ENCODE measurements around the gene AHCYL2.
A peak's percentile ranks its signal among the peaks of the same experiment; 100 is the strongest.

The AHCYL2 gene

GRCh38 chr7:129224251-129225205 is at the start of gene AHCYL2:
AHCYL2 (plus strand) TSS chr7:129225030.
- H3K4me3 Mint-ChIP-seq: peak within 1 kb of the TSS; percentile 95
- H3K27me3 Mint-ChIP-seq (ENCODE audit: low read depth): no peaks in the 10 kb centered on the region
- peak within 1 kb of the TSS; percentile 96 for H3K27ac Mint-ChIP-seq
- peak; percentile 94 for DNase-seq (ENCODE audit: low spot score)
- no peaks in the 10 kb centered on the region for H3K36me3 Mint-ChIP-seq (ENCODE audit: low read depth)
- no peaks in the 10 kb centered on the region for H3K9me3 Mint-ChIP-seq
- H3K4me1 Mint-ChIP-seq (ENCODE audit: low read depth): peaks cover 29% of the 10 kb centered on the region

GRCh38 chr7:129176916-129177710 is 47.7 kb upstream of the AHCYL2 start:
- DNase-seq (ENCODE audit: low spot score): no peak
- Mint-ChIP-seq H3K36me3 (ENCODE audit: low read depth) (no peaks in the 10 kb centered on the region), H3K4me1 (ENCODE audit: low read depth) (no peaks in the 10 kb centered on the region), H3K27ac (no peak overlapping the region), H3K27me3 (ENCODE audit: low read depth) (peaks cover 30% of the 10 kb centered on the region), H3K4me3 (no peak overlapping the region), H3K9me3 (no peaks in the 10 kb centered on the region)

- Mint-ChIP-seq H3K9me3 (no peaks in the 10 kb centered on the region), H3K4me1 (ENCODE audit: low read depth) (peaks cover 4% of the 10 kb centered on the region), H3K4me3 (no peak overlapping the region), H3K36me3 (ENCODE audit: low read depth) (no peaks in the 10 kb centered on the region), H3K27ac (no peak overlapping the region), H3K27me3 (ENCODE audit: low read depth) (peaks cover 50% of the 10 kb centered on the region)
- DNase-seq (ENCODE audit: low spot score): no peak
Observed at GRCh38 chr7:129184981-129185670, 39.7 kb upstream of the AHCYL2 start.

GRCh38 chr7:129186749-129187260 is 38.0 kb upstream of the AHCYL2 start:
- peaks cover 59% of the 10 kb centered on the region for H3K27me3 Mint-ChIP-seq (ENCODE audit: low read depth)
- no peak for DNase-seq (ENCODE audit: low spot score)
- H3K4me1 Mint-ChIP-seq (ENCODE audit: low read depth): peaks cover 4% of the 10 kb centered on the region
- no peak overlapping the region for H3K4me3 Mint-ChIP-seq
- no peaks in the 10 kb centered on the region for H3K36me3 Mint-ChIP-seq (ENCODE audit: low read depth)
- H3K27ac Mint-ChIP-seq: no peak overlapping the region
- no peaks in the 10 kb centered on the region for H3K9me3 Mint-ChIP-seq

GRCh38 chr7:129187681-129188371 is 37.0 kb upstream of the AHCYL2 start:
- H3K4me1 Mint-ChIP-seq (ENCODE audit: low read depth): peaks cover 4% of the 10 kb centered on the region
- no peaks in the 10 kb centered on the region for H3K9me3 Mint-ChIP-seq
- H3K27ac Mint-ChIP-seq: no peak overlapping the region
- H3K27me3 Mint-ChIP-seq (ENCODE audit: low read depth): peaks cover 67% of the 10 kb centered on the region
- peak overlapping the region; percentile 56 for H3K4me3 Mint-ChIP-seq
- no peaks in the 10 kb centered on the region for H3K36me3 Mint-ChIP-seq (ENCODE audit: low read depth)
- no peak for DNase-seq (ENCODE audit: low spot score)

GRCh38 chr7:129188372-129188891 is 36.4 kb upstream of the AHCYL2 start, which contains the start of gene SMO:
SMO (plus strand) TSS chr7:129188633; CDS start chr7:129189152, 519 bp downstream.
- Mint-ChIP-seq H3K27me3 (ENCODE audit: low read depth) (peaks cover 72% of the 10 kb centered on the region), H3K36me3 (ENCODE audit: low read depth) (no peaks in the 10 kb centered on the region), H3K27ac (no peak within 1 kb of the TSS), H3K9me3 (no peaks in the 10 kb centered on the region), H3K4me1 (ENCODE audit: low read depth) (peaks cover 4% of the 10 kb centered on the region), H3K4me3 (peak within 1 kb of the TSS; percentile 57)
- no peak for DNase-seq (ENCODE audit: low spot score)

GRCh38 chr7:129188892-129189660 is 35.8 kb upstream of the AHCYL2 start:
- H3K27me3 Mint-ChIP-seq (ENCODE audit: low read depth): peaks cover 73% of the 10 kb centered on the region
- peak overlapping the region; percentile 57 for H3K4me3 Mint-ChIP-seq
- no peaks in the 10 kb centered on the region for H3K36me3 Mint-ChIP-seq (ENCODE audit: low read depth)
- no peak for DNase-seq (ENCODE audit: low spot score)
- no peak overlapping the region for H3K27ac Mint-ChIP-seq
- peaks cover 4% of the 10 kb centered on the region for H3K4me1 Mint-ChIP-seq (ENCODE audit: low read depth)
- no peaks in the 10 kb centered on the region for H3K9me3 Mint-ChIP-seq

- Mint-ChIP-seq H3K4me3 (peak overlapping the region; percentile 57), H3K27me3 (ENCODE audit: low read depth) (peaks cover 70% of the 10 kb centered on the region), H3K27ac (no peak overlapping the region), H3K9me3 (no peaks in the 10 kb centered on the region), H3K36me3 (ENCODE audit: low read depth) (no peaks in the 10 kb centered on the region), H3K4me1 (ENCODE audit: low read depth) (peaks cover 4% of the 10 kb centered on the region)
- no peak for DNase-seq (ENCODE audit: low spot score)
Observed at GRCh38 chr7:129189661-129190310, 35.0 kb upstream of the AHCYL2 start.

- H3K9me3 Mint-ChIP-seq: no peaks in the 10 kb centered on the region
- peaks cover 58% of the 10 kb centered on the region for H3K27me3 Mint-ChIP-seq (ENCODE audit: low read depth)
- no peak overlapping the region for H3K4me3 Mint-ChIP-seq
- H3K36me3 Mint-ChIP-seq (ENCODE audit: low read depth): no peaks in the 10 kb centered on the region
- H3K4me1 Mint-ChIP-seq (ENCODE audit: low read depth): peaks cover 4% of the 10 kb centered on the region
- DNase-seq (ENCODE audit: low spot score): no peak
- no peak overlapping the region for H3K27ac Mint-ChIP-seq
Observed at GRCh38 chr7:129191272-129191671, 33.6 kb upstream of the AHCYL2 start.

GRCh38 chr7:129193892-129194291 is 30.9 kb upstream of the AHCYL2 start:
- peaks cover 4% of the 10 kb centered on the region for H3K4me1 Mint-ChIP-seq (ENCODE audit: low read depth)
- H3K4me3 Mint-ChIP-seq: no peak overlapping the region
- no peak for DNase-seq (ENCODE audit: low spot score)
- H3K27ac Mint-ChIP-seq: no peak overlapping the region
- H3K27me3 Mint-ChIP-seq (ENCODE audit: low read depth): peaks cover 45% of the 10 kb centered on the region
- H3K9me3 Mint-ChIP-seq: no peaks in the 10 kb centered on the region
- no peaks in the 10 kb centered on the region for H3K36me3 Mint-ChIP-seq (ENCODE audit: low read depth)

GRCh38 chr7:129197771-129198170 is 27.1 kb upstream of the AHCYL2 start:
- H3K4me3 Mint-ChIP-seq: no peak overlapping the region
- H3K9me3 Mint-ChIP-seq: no peaks in the 10 kb centered on the region
- H3K27me3 Mint-ChIP-seq (ENCODE audit: low read depth): peaks cover 12% of the 10 kb centered on the region
- H3K27ac Mint-ChIP-seq: no peak overlapping the region
- H3K4me1 Mint-ChIP-seq (ENCODE audit: low read depth): no peaks in the 10 kb centered on the region
- H3K36me3 Mint-ChIP-seq (ENCODE audit: low read depth): no peaks in the 10 kb centered on the region
- no peak for DNase-seq (ENCODE audit: low spot score)

GRCh38 chr7:129199406-129199805 is 25.4 kb upstream of the AHCYL2 start:
- Mint-ChIP-seq H3K27me3 (ENCODE audit: low read depth) (peaks cover 6% of the 10 kb centered on the region), H3K4me3 (no peak overlapping the region), H3K27ac (no peak overlapping the region), H3K36me3 (ENCODE audit: low read depth) (no peaks in the 10 kb centered on the region), H3K9me3 (no peaks in the 10 kb centered on the region), H3K4me1 (ENCODE audit: low read depth) (no peaks in the 10 kb centered on the region)
- no peak for DNase-seq (ENCODE audit: low spot score)

All from T-helper 2 cell treated with Interferon-gamma antibody and Interleukin-4, amounts not matched to agents 5 μg/mL and 100 μg/mL, for 36 hours (primary cell).